HG03139 (cell line): ENCODE results near the gene MYO1H.
"Not testable (repeated sequence)": the region's sequence is repeated elsewhere in the genome, so short reads cannot be mapped to it uniquely, and the experiment has no call there.

ENCODE experiments used
- ATAC-seq: cut with Tn5 transposase; IDR thresholded peaks from one replicate; pipeline ENCODE4 v1.9.1; 2021; ENCODE audit not compliant: unreplicated experiment

MYO1H gene

DNA sequence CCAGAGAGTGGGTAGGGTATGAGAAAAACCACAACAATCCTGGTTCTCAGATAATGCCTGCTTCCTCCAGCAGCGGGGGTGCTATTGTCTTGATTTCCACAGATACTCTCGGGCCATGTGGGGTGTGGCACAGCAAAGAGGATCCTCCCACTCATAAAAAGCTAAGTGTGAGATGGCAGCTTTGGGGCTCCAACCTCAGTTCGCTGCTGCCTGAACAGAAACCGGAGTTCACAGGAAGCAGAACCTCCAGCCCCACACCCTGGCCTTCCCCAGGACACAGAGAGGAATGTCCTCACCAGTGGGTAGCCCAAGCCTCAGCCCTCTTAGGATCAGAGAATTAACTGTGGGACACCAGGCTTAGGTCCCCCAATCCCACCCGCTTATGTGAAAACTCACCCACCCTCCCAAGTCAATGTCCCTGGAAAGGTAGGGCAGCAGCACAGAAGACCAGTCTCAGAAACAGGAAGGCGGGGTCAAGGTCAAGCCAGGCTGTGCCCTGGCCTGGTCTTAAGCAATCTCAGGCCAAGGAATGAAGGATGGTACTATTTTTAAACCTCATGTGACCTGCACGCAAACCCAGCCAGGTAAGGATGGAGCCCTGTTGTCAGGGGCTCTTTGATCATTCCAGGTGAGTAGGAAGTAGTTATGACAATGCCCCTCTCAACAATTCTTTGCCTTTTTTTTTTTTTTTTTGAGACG, 120.4 kb downstream of the MYO1H start:
- ATAC-seq: no peak

- no peak for ATAC-seq
Measured at GRCh38 chr12:109469517-109469916, 121.8 kb downstream of the MYO1H start.

DNA sequence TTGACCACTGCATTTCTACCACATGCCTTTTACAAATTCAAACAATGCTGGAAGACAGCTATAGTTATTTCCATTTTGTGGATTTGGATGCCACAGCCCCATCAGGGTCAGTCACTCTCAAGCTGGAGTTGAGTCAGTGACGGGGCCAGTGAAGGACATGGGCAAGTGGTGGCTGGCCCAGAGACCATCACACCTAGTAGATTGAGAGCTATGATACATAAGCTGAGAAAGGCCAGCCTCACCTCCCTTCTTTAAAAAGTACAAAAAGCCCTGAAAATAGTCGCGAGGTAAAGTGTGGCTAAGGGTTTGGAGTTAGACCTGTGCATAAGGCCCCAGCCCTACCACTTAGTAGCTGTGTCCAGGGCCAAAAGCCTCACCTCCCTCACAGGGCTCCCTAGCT, 125.3 kb downstream of the MYO1H start:
- no peak for ATAC-seq

- ATAC-seq: not testable (repeated sequence)
Measured at GRCh38 chr12:109473526-109474270, 126.0 kb downstream of the MYO1H start.

DNA sequence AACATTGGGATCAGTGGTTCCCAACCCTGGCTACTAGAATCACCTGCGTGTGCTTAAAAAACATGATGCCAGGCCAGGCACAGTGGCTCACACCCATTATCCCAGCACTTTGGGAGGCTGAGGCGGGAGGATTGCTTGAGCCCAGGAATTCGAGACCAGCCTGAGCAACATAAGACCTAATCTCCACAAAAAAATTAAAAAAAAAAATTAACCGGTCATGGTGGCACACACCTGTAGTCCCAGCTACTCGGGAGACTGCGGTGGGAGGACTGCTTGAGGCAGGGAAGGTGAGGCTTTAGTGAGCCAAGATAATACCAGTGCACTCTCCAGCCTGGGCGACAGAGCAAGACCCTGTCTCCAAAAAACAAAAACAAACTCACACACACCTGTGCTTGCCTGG, 127.4 kb downstream of the MYO1H start:
- ATAC-seq: no peak

- ATAC-seq: no peak
Measured at GRCh38 chr12:109475993-109476806, 128.5 kb downstream of the MYO1H start.

GRCh38 chr12:109476807-109477184, 129.1 kb downstream of the MYO1H start:
- ATAC-seq: peak; percentile 7

DNA sequence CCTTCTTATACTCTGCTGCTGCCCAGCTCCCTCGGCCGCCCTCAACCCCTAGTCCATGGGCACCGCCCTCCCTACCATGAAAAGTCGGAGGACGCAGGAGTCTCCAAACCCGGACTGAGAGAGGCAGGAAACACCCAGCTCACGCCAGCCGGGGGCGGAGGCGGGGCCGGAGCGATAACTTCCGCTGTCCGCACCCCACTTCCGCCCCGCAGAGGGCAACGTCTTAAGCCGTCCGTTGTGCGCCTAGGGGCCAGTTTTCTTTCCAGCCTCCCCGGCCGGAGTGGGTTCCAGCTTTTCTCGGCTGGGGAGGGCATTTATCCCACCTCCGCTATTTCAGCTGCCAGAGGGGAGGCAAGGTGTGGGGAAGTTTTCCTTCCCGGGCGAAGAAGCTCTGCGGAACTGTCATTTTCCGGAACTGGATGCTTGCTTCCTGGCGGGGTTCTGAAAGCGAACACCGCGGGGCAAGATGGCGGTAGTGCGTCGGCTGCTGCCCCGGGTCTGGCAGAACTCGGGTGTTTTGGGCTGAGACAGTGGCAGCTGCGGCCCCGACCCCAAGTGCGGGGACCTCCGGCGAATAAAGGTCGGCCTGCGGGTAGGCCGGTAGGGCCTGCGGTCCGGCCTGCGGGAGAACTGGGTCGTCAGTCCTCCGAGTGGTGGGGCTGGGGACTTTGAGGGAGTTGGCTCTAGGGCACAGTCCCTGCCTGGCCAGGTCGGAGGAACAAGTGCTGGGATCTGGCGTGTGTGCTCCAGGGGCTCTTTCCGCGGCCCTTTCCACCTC, 129.7 kb downstream of the MYO1H start, which contains the start of the genes KCTD10 and UBE3B:
Gene KCTD10 (minus strand): TSS at position 116 of the 778 bp plus-strand sequence. CDS start 38 bp downstream, at position 78.
Gene UBE3B (plus strand): TSS at position 450 of the 778 bp plus-strand sequence. CDS start 5,918 bp downstream, outside the sequence.
- peak; percentile 82 for ATAC-seq

DNA sequence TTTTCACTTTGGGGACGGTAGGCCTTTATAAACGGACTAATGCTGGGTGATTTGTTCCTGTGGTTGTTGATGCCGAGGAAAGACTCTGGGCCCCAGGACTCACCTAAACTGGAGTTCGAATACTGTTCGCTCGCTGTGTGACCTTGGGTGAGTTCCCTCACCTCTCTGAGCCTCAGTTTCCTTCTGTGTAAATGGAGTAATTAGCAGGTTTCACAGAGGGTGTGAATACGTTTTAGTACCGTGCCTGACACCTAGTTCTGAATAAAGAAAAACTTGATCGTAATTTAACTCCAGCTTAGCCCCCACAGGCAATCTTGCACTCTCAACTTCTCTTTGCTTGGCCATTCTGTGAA, 130.2 kb downstream of the MYO1H start:
- no peak for ATAC-seq

GRCh38 chr12:109479761-109480160, 132.1 kb downstream of the MYO1H start:
- no peak for ATAC-seq

- no peak for ATAC-seq
Measured at GRCh38 chr12:109480356-109480755, 132.7 kb downstream of the MYO1H start.

GRCh38 chr12:109481863-109482262, 134.2 kb downstream of the MYO1H start:
- no peak for ATAC-seq

DNA sequence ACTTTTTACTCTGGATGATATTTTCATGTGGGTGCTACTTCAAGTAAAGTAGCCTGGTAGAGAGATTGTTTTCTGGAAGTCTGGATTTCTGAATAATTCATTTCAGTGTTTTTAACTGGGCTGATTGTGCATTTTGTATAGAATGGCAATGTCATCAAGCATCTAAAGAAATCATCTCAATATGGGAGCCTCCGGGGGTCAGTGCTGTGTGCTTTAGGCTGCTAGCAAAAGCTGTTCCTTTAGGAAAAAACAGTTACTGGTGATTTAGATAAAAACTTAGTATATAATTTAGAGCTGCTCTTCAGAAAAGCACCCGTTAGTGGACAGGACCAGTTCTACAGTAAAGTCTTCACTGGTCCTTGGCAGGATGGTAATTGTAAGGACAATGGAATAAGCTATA, 134.8 kb downstream of the MYO1H start:
- ATAC-seq: no peak

GRCh38 chr12:109482894-109483293, 135.2 kb downstream of the MYO1H start:
- ATAC-seq: no peak

DNA sequence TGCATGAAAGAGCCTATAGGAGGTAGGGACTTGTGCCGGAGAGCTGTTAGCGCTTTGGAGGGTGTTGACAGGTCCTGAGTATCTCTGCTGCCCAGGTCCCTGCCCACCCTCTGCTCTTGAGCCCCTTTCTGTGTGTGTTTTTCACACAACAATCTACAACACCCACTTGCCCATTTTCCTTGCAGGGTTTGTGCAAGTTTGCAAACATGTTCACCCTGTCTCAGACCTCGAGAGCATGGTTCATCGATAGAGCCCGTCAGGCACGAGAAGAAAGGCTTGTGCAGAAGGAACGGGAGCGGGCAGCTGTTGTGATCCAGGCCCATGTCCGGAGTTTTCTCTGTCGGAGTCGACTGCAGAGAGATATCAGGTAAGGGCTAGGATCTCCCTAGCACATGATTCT, 135.6 kb downstream of the MYO1H start:
- no peak for ATAC-seq

DNA sequence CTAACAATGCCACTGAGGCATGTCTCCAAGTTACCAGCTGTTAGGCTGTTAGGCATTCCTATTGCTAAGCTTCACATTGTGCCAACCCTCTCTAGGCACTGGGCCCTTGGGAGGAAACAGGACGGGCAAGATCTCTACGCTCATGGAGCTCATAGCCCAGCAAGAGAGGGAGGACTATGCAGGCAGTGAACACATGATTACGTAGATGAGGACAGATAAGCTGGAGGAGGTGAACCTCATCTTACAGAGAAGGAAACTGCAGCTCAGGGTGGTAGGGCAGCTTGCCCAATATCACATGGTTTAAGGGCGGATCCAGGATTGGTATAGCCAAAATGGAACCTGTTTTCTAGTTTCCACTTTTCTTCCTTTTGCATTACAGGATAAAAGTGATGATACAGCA, 137.5 kb downstream of the MYO1H start:
- ATAC-seq: no peak

- no peak for ATAC-seq
Measured at GRCh38 chr12:109487181-109488050, 139.7 kb downstream of the MYO1H start.

DNA sequence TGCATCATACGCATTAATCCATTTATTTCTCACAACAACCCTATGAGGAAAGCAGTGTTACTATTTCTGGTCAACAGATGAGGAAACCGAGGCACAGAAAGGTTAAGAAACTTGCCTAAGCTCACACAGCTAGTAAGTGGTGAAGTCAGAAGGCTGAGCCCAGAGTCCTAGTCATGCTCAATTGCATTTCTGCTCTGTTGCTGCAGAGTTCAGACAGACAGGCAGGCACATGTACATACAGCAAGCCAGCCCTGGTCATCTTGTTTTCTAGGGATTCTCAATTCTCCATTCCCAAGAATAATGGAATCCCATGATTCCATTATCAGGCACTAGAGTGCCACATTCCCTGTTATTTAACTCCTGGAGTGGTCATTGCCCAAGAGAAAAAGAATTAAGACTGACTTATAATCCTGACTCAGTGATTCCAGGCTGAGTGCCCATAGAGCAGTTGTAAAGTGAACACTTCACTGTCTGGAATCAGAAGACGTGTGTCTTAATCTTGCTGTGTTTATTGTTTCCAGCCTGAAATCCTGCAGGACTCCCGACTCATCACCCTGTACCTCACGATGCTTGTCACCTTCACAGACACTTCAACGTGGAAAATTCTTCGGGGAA, 140.5 kb downstream of the MYO1H start:
- ATAC-seq: no peak
